BJ (cell line): Measurements from ENCODE around the gene CAV1. TPM values are rescaled to one million over a fixed set of nuclear protein-coding genes. Genes with fewer than 3 reads are reported as not detected.

Source experiments
- CTCF ChIA-PET: fragments of 350-600 bp; formaldehyde crosslinking; extraction: SDS; loops from one replicate; lab custom pipeline; 2021; ENCODE audit warnings: antibody characterized with exemption, inconsistent platforms; lab: Yijun Ruan, JAX
- POLR2A ChIA-PET: fragments of 300-600 bp; sonication (Branson Sonifier 250); formaldehyde crosslinking; extraction: SDS; loops from one replicate; lab custom pipeline; 2021; ENCODE audit warnings: antibody characterized with exemption; lab: Charles Lee
- DNase-seq: peaks from one replicate; pipeline ENCODE4 v3.0.0-alpha.2; 2011; ENCODE audit warnings: low read depth
- H3K27me3 ChIP-seq: 2 replicates; pipeline ENCODE4 v1.6.0; 2011; ENCODE audit warnings: low read length; ENCODE audit not compliant: control insufficient read depth, insufficient read depth
- H3K36me3 ChIP-seq: 2 replicates; pipeline ENCODE4 v1.5.1; 2011; ENCODE audit warnings: low read length; ENCODE audit not compliant: control insufficient read depth, insufficient read depth
- H3K4me3 ChIP-seq: 2 replicates; pipeline ENCODE4 v1.5.1; 2011; ENCODE audit warnings: low read depth, mild to moderate bottlenecking, control low read depth, low read length
- polyA plus RNA-seq: library from polyadenylated mRNA; depleted of rRNA; stranded (reverse); fragments of >200 nt; gene quantifications from 2 replicates; pipeline ENCODE4 v1.2.3, GENCODE V29; 2011
- TF ChIP-seq, protein P1 (sequence below): IDR thresholded peaks from 2 replicates; pipeline ENCODE4 v1.5.1; 2011; ENCODE audit warnings: low read depth, mild to moderate bottlenecking, control low read depth, inconsistent platforms, low read length, moderate library complexity; ENCODE audit not compliant: insufficient read depth

Gene CAV1
- polyA plus RNA-seq, 1 experiment: 2,064 TPM

DNA sequence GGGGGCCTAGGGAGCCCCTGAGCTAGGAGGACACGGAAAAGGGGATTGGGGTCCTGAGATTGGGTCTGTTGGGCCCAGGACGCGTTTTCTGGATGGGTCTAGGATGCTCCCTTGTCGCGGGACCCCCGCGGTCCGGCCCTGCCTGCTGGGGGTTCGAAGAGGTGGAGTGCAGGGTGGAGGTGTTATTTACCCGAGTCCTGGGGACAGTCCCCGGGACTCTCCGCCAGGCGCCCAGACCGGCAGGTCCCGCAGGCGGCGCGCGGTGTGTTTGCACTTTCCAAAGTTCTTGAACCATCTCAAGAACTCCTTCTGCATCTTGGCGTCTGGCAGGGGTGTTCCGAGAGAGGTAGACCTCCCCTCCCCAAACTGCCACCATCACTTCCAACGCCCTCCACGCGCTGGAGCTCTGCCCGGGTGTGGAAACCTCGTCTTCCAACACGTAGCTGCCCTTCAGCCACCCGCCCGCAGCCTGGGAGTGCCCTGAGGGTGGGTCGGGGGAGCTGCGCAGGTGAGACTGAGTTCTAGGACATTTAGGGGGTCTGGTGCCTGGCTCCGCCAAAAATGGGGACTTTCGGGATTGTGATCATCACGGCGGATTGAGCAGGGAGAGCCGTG, 569 bp downstream of the CAV1 start:
- ChIA-PET POLR2A (interaction anchor here (0.5 to 1.7 kb wide), 4 partner anchors 26 to 265 kb away, joined by 3 to 7 read pairs (median 4); partner anchors contain the start of gene CAV2), CTCF (interaction anchor here (0.8 to 3.9 kb wide), 32 partner anchors 9 to 352 kb away, joined by 3 to 56 read pairs (median 6); partner anchors contain the start of gene CAV2)
- DNase-seq: no peak
- no peaks in the 10 kb centered on the region for H3K27me3 ChIP-seq
- TF ChIP-seq, protein P1, sequence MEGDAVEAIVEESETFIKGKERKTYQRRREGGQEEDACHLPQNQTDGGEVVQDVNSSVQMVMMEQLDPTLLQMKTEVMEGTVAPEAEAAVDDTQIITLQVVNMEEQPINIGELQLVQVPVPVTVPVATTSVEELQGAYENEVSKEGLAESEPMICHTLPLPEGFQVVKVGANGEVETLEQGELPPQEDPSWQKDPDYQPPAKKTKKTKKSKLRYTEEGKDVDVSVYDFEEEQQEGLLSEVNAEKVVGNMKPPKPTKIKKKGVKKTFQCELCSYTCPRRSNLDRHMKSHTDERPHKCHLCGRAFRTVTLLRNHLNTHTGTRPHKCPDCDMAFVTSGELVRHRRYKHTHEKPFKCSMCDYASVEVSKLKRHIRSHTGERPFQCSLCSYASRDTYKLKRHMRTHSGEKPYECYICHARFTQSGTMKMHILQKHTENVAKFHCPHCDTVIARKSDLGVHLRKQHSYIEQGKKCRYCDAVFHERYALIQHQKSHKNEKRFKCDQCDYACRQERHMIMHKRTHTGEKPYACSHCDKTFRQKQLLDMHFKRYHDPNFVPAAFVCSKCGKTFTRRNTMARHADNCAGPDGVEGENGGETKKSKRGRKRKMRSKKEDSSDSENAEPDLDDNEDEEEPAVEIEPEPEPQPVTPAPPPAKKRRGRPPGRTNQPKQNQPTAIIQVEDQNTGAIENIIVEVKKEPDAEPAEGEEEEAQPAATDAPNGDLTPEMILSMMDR: 0 out of 2 replicates have a peak, but pooled peaks have one; percentile 9
- H3K4me3 ChIP-seq: peak overlapping the region; percentile 73
- H3K36me3 ChIP-seq: peaks cover 3% of the 10 kb centered on the region; the same call in 1 of the 2 replicates

DNA sequence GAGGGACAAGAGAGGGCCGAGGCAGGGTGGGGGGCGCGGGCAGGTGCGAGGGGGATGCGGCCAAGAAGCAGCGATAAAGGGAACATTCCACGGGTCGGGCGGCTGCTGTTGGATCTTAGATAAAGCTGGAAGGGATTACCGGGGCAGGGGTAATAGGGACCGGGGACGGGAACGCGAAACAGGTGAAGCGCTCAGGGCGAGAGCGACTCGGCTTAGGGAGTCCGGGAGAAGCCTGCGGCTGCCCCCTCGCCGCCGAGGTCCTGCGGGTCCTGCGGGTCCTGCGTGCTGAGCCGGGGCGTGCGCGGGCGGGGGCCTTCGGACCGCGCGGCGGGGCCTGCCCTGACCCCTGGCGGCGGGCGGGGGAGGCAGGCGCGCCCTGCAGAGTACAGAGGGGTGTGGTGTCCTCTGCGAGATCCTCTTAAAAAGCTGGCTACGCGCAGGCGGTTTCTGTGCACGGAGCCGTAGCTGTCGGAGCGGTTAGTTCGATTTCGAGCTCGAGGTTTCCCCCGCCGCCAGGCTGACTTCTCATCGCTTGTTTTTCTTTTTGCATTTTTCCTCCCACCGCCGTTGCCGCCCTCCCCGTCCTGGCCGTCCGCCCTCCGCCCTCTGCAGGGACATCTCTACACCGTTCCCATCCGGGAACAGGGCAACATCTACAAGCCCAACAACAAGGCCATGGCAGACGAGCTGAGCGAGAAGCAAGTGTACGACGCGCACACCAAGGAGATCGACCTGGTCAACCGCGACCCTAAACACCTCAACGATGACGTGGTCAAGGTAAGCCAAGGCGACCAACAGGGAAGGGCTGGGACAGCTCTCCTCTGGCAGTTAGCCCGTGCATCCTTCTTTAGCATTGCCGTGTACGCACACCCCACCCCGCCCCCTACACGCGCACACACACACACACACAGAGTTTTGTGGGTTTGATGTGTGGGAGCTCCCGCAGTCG, 1.4 kb downstream of the CAV1 start:
- Histone ChIP-seq H3K36me3 (peaks cover 7% of the 10 kb centered on the region; the same call in 1 of the 2 replicates), H3K27me3 (no peaks in the 10 kb centered on the region), H3K4me3 (peak overlapping the region; percentile 73)
- ChIA-PET CTCF (interaction anchor here (0.6 to 3.9 kb wide), 48 partner anchors 9 to 560 kb away, joined by 3 to 56 read pairs (median 4); partner anchors contain the start of genes CAV2 and MET), POLR2A (interaction anchor here (0.5 to 1.7 kb wide), 7 partner anchors 27 to 266 kb away, joined by 3 to 7 read pairs (median 3); partner anchors contain the start of gene CAV2)
- DNase-seq: no peak
- TF ChIP-seq, protein P1: peak; percentile 58

DNA sequence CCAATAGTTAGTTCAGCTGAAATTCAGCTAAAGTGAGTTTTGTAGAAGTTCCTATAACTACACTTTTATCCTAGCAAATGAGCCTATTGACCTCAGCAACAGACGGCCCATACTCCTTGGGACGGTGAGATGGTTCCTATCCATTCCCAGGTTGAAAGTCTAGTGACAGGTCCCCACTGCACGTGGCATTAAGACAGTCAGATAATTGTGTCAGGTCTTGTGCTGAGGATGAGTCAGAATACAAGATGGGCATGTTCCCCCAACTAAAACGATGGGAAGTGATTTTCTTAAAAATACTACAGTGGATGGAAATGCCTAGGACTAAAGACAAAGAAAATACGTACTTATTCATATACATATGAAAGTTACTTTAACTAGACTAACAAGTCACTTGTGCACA, 2.1 kb downstream of the CAV1 start:
- CTCF ChIA-PET: interaction anchor here (0.6 to 3.9 kb wide), 35 partner anchors 8 to 559 kb away, joined by 3 to 56 read pairs (median 5); partner anchors contain the start of genes CAV2 and MET
- DNase-seq: no peak
- Histone ChIP-seq H3K27me3 (no peaks in the 10 kb centered on the region), H3K4me3 (peak overlapping the region; percentile 73), H3K36me3 (peaks cover 7% of the 10 kb centered on the region; the same call in 1 of the 2 replicates)
- POLR2A ChIA-PET: interaction anchor here (0.7 to 1.7 kb wide), 4 partner anchors 84 to 267 kb away, joined by 3 to 7 read pairs (median 3); no protein-coding TSS in a partner anchor
- TF ChIP-seq, protein P1: no peak

DNA sequence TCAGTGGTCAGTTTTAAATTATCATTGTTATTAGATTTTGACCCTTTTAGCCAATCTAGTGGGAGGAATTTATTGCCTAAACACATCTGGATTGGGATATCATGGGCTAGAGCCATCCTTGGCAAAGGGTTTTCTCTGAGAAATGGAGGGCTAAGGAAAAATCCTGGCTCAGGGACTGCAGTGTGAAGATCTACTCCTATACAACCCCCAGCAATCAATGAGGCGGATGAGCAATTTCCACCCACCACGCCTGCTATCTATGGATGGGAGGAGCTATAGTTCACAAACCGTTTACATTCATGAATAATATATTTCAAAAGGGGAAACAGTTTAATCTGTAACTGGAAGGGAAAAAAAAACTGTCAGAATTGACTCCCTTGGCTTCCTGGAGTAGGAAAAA, 2.7 kb downstream of the CAV1 start:
- POLR2A ChIA-PET: interaction anchor here (0.5 to 1.3 kb wide), 3 partner anchors 100 to 286 kb away, joined by 3 to 4 read pairs (median 4); no protein-coding TSS in a partner anchor
- CTCF ChIA-PET: interaction anchor here (0.7 to 3.9 kb wide), 10 partner anchors 16 to 285 kb away, joined by 3 to 56 read pairs (median 22); partner anchors contain the start of gene MET
- no peak for DNase-seq
- H3K36me3 ChIP-seq: peaks cover 7% of the 10 kb centered on the region; the same call in 1 of the 2 replicates
- TF ChIP-seq, protein P1: no peak
- H3K4me3 ChIP-seq: peak overlapping the region; percentile 73
- no peaks in the 10 kb centered on the region for H3K27me3 ChIP-seq
